Measurements from ENCODE around the gene BZW1.

Gene BZW1

GRCh38 chr2:200779214-200779613, 32.5 kb upstream of the BZW1 start:
- Histone ChIP-seq H3K79me2 (ENCODE audit: insufficient read depth, low read length) (no peaks in the 10 kb centered on the region), H3K27me3 (ENCODE audit: insufficient read depth, low read length, poor library complexity) (peaks cover 14% of the 10 kb centered on the region), H2AFZ (ENCODE audit: low read depth, low read length) (no peak overlapping the region), H3K4me1 (ENCODE audit: insufficient read depth, low read length) (no peaks in the 10 kb centered on the region), H3K27ac (ENCODE audit: low read length) (no peak overlapping the region), H3K4me2 (ENCODE audit: insufficient read depth, low read length) (no peak overlapping the region), H3K9ac (ENCODE audit: low read depth, low read length) (no peak overlapping the region), H3K4me3 (ENCODE audit: low read depth in 1 of 2, low read length in 2 of 2) (no peak overlapping the region), H3K36me3 (ENCODE audit: insufficient read depth, low read length) (no peaks in the 10 kb centered on the region), H4K20me1 (ENCODE audit: insufficient read depth, low read length) (no peaks in the 10 kb centered on the region), H3K9me3 (ENCODE audit: insufficient read depth, low read length, severe bottlenecking) (no peaks in the 10 kb centered on the region)
- ATAC-seq (ENCODE audit: insufficient read depth, low read depth) (no peak), DNase-seq (no peak)
- TF ChIP-seq, protein P1, sequence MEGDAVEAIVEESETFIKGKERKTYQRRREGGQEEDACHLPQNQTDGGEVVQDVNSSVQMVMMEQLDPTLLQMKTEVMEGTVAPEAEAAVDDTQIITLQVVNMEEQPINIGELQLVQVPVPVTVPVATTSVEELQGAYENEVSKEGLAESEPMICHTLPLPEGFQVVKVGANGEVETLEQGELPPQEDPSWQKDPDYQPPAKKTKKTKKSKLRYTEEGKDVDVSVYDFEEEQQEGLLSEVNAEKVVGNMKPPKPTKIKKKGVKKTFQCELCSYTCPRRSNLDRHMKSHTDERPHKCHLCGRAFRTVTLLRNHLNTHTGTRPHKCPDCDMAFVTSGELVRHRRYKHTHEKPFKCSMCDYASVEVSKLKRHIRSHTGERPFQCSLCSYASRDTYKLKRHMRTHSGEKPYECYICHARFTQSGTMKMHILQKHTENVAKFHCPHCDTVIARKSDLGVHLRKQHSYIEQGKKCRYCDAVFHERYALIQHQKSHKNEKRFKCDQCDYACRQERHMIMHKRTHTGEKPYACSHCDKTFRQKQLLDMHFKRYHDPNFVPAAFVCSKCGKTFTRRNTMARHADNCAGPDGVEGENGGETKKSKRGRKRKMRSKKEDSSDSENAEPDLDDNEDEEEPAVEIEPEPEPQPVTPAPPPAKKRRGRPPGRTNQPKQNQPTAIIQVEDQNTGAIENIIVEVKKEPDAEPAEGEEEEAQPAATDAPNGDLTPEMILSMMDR (IDR thresholded peaks at IDR 0.05; ENCODE audit: borderline replicate concordance, extremely low read depth, low read length, poor library complexity, severe bottlenecking), result no peak
- TF ChIP-seq EZH2 (IDR thresholded peaks at IDR 0.05; ENCODE audit: borderline replicate concordance, low read depth, low read length, severe bottlenecking), result no peak

DNA sequence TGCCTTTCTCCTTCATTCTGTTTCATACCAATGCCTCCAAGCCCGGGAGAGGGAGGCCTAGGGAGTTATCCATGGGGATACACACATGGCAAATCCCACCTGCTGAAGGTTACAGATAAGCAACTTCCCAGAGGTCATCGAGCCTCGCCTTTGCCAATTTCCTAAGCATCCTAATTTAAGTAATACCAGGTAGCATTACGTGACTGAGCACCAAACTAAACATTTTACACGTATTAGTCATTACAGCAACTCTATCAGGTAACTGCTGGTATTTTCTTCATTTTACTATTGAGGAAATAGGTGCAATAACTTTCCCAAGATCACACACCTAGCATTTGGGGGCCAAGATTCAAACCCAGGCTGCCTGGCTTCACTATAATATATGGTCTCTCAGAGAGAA, 30.1 kb upstream of the BZW1 start:
- H2AFZ ChIP-seq (ENCODE audit: low read depth, low read length), result no peak overlapping the region
- no peak overlapping the region for H3K4me3 ChIP-seq (ENCODE audit: low read depth in 1 of 2, low read length in 2 of 2)
- peaks cover 14% of the 10 kb centered on the region for H3K27me3 ChIP-seq (ENCODE audit: insufficient read depth, low read length, poor library complexity)
- ATAC-seq (ENCODE audit: insufficient read depth, low read depth), result no peak
- no peaks in the 10 kb centered on the region for H3K9me3 ChIP-seq (ENCODE audit: insufficient read depth, low read length, severe bottlenecking)
- H3K36me3 ChIP-seq (ENCODE audit: insufficient read depth, low read length), result no peaks in the 10 kb centered on the region
- no peak for DNase-seq
- H4K20me1 ChIP-seq (ENCODE audit: insufficient read depth, low read length), result no peaks in the 10 kb centered on the region
- TF ChIP-seq EZH2 (IDR thresholded peaks at IDR 0.05; ENCODE audit: borderline replicate concordance, low read depth, low read length, severe bottlenecking), result no peak
- TF ChIP-seq, protein P1 (IDR thresholded peaks at IDR 0.05; ENCODE audit: borderline replicate concordance, extremely low read depth, low read length, poor library complexity, severe bottlenecking), result no peak
- no peak overlapping the region for H3K9ac ChIP-seq (ENCODE audit: low read depth, low read length)
- H3K4me1 ChIP-seq (ENCODE audit: insufficient read depth, low read length), result no peaks in the 10 kb centered on the region
- no peaks in the 10 kb centered on the region for H3K79me2 ChIP-seq (ENCODE audit: insufficient read depth, low read length)
- no peak overlapping the region for H3K27ac ChIP-seq (ENCODE audit: low read length)
- H3K4me2 ChIP-seq (ENCODE audit: insufficient read depth, low read length), result no peak overlapping the region

- H3K9me3 ChIP-seq (ENCODE audit: insufficient read depth, low read length, severe bottlenecking), result no peaks in the 10 kb centered on the region
- no peaks in the 10 kb centered on the region for H3K36me3 ChIP-seq (ENCODE audit: insufficient read depth, low read length)
- ATAC-seq (ENCODE audit: insufficient read depth, low read depth) (no peak), DNase-seq (no peak)
- peaks cover 14% of the 10 kb centered on the region for H3K27me3 ChIP-seq (ENCODE audit: insufficient read depth, low read length, poor library complexity)
- H3K27ac ChIP-seq (ENCODE audit: low read length), result no peak overlapping the region
- H3K4me3 ChIP-seq (ENCODE audit: low read depth in 1 of 2, low read length in 2 of 2), result no peak overlapping the region
- no peaks in the 10 kb centered on the region for H3K4me1 ChIP-seq (ENCODE audit: insufficient read depth, low read length)
- TF ChIP-seq, protein P1 (IDR thresholded peaks at IDR 0.05; ENCODE audit: borderline replicate concordance, extremely low read depth, low read length, poor library complexity, severe bottlenecking), result no peak
- TF ChIP-seq EZH2 (IDR thresholded peaks at IDR 0.05; ENCODE audit: borderline replicate concordance, low read depth, low read length, severe bottlenecking), result no peak
- no peaks in the 10 kb centered on the region for H3K79me2 ChIP-seq (ENCODE audit: insufficient read depth, low read length)
- H4K20me1 ChIP-seq (ENCODE audit: insufficient read depth, low read length), result no peaks in the 10 kb centered on the region
- H3K9ac ChIP-seq (ENCODE audit: low read depth, low read length), result no peak overlapping the region
- H2AFZ ChIP-seq (ENCODE audit: low read depth, low read length), result no peak overlapping the region
- H3K4me2 ChIP-seq (ENCODE audit: insufficient read depth, low read length), result no peak overlapping the region
Observed at GRCh38 chr2:200782251-200782650, 29.5 kb upstream of the BZW1 start.

DNA sequence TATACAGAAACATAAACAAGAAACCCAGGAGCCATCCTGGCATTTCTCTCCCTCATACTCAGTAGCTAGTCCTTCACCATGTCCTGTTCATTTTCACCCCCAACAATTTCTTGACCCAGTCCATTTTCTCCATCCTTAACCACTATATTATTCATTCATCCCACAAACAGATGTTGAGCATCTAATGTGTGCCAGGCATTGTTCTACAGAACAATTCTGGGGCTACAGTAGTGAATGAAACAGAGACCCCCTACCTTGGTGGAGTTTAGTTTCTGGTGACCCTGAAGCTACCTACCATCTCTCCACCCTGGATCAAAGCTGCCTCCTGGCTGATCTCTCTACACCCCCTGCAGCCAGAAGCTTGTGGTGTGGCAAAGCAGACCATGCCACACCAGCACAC, 27.5 kb upstream of the BZW1 start:
- ATAC-seq (ENCODE audit: insufficient read depth, low read depth), result no peak
- no peak for TF ChIP-seq EZH2 (IDR thresholded peaks at IDR 0.05; ENCODE audit: borderline replicate concordance, low read depth, low read length, severe bottlenecking)
- TF ChIP-seq, protein P1 (IDR thresholded peaks at IDR 0.05; ENCODE audit: borderline replicate concordance, extremely low read depth, low read length, poor library complexity, severe bottlenecking), result no peak
- no peak overlapping the region for H2AFZ ChIP-seq (ENCODE audit: low read depth, low read length)
- H3K27ac ChIP-seq (ENCODE audit: low read length), result no peak overlapping the region
- no peaks in the 10 kb centered on the region for H4K20me1 ChIP-seq (ENCODE audit: insufficient read depth, low read length)
- no peaks in the 10 kb centered on the region for H3K4me1 ChIP-seq (ENCODE audit: insufficient read depth, low read length)
- DNase-seq, result no peak
- no peak overlapping the region for H3K9ac ChIP-seq (ENCODE audit: low read depth, low read length)
- no peak overlapping the region for H3K4me2 ChIP-seq (ENCODE audit: insufficient read depth, low read length)
- no peaks in the 10 kb centered on the region for H3K9me3 ChIP-seq (ENCODE audit: insufficient read depth, low read length, severe bottlenecking)
- H3K79me2 ChIP-seq (ENCODE audit: insufficient read depth, low read length), result no peaks in the 10 kb centered on the region
- H3K27me3 ChIP-seq (ENCODE audit: insufficient read depth, low read length, poor library complexity), result peaks cover 18% of the 10 kb centered on the region
- H3K4me3 ChIP-seq (ENCODE audit: low read depth in 1 of 2, low read length in 2 of 2), result no peak overlapping the region
- no peaks in the 10 kb centered on the region for H3K36me3 ChIP-seq (ENCODE audit: insufficient read depth, low read length)
